NCI-H2029 (cell line): Measurements from ENCODE around the gene C12orf56.
"Not testable (repeated sequence)": the region's sequence is repeated elsewhere in the genome, so short reads cannot be mapped to it uniquely, and the experiment has no call there.

Source experiments
- DNase-seq: peaks from one replicate; lab custom pipeline; 2025; lab: John Stamatoyannopoulos, UW

C12orf56 gene

DNA sequence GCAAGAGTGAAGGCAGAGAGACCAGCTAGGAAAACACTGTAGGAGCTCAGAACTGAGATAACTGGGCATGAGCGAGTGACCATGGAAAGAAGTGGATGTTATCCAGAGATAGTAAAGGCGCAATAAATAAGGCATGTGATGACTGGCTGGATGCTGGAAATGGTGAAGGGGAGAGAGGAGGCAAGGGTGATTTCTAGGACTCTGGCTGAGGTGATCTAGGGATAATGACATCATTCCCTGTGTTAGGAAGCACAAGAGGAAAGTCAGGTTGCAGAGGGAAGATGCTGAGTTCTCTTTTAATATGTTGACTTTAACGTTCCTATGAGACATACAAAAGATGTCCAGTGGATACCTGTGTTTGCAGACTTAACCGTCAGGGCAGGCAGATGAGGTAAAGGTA is 78.7 kb downstream of the C12orf56 start:
- no peak for DNase-seq

DNA sequence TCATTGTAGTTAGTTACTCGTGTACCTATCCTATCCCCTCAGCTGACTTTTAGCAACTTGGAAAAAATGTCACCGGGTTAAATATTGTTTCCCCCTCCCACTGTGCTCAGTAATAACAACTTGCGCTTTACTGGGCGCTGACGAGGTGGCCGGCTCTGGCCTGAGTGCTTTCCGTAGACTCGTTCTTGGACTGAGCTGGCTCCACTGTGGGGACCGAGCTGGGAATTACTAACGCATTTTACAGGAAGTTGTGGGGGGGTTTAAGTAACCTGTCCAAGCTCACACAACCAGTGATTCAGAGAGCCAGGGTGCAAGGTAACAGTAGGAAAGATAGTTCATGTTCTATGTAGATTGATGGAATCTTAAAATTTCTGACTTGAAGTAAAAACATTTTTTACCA is 86.0 kb downstream of the C12orf56 start:
- DNase-seq, result no peak

DNA sequence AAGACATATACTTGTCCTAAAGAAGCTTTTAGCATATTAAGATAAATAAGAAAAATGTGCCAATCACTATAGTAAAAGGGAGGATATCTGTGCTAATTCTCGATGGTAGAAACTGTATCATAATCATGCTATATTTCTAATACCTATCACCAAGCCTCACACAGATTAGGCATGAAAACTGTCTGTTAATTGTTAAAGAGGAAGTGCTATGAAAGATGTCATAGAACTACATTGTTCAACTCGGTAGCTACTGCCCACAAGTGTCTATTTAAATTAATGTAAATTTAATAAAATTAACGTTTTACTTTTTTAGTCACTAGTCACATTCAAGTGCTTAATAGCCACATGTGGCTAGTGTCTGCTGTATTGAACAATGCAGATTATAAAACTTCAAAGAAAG is 90.9 kb downstream of the C12orf56 start:
- DNase-seq, result no peak

DNA sequence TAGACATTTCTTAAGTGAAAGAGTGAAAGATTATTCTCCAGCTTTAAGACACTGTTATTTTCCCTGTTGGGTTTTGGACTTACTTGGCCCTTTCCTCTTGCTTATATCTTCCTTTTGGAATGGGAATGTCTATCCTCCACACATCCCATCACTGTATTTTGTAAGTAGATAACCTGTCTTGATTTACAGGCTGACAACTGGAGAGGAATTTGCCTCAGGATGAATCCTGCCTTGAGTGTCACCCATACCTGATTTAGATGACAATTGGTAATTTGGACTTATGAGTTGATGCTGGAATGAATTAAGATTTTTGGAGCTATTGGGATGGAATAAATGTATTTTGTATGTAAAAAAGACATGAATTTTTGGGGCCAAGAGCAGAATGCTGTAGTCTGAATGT is 94.3 kb downstream of the C12orf56 start:
- no peak for DNase-seq

DNA sequence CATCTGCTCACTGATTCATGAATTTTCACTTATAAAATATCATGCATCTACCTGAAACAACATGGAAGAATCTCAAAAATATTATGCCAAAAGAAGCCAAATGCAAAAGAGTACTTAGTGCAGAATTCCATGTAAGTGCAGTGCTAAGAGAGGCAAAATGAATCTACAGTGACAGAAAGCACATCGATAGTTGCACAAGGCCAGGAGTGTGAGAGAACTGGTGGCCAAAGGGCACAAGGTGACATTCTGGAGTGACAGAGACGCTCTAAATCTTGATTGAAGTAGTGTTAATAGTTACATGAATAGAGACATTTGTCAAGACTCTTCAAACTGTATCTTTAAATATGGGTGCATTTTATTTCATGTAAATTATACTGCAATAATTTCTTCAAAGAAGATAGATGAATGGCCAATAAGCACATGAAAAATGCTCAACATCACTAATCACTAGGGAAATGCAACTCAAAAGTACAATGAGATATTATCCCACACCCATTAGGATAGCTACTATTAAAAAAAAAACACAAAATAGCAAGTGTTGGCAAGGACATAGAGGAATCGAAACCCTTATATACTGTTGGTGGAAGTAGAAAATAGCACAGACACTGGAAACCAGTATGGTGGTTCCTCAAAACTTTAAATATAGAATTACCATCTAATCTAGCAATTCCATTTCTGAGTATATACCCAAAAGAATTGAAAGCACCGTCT is 96.7 kb downstream of the C12orf56 start:
- DNase-seq, result no peak

DNA sequence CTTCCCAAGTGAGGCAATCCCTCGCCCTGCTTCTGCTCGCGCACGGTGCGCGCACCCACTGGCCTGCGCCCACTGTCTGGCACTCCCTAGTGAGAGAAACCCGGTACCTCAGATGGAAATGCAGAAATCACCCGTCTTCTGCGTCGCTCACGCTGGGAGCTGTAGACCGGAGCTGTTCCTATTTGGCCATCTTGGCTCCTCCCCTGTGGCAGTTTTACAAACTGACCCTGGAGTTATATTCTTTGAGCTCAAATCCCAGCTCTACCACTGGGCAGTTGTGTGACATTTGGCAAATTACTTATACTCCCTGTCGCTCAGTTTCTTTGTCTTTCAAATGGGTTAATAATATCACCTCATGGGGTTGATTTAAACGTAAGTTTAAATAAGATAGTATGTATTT is 97.4 kb downstream of the C12orf56 start:
- DNase-seq, result not testable (repeated sequence)

DNA sequence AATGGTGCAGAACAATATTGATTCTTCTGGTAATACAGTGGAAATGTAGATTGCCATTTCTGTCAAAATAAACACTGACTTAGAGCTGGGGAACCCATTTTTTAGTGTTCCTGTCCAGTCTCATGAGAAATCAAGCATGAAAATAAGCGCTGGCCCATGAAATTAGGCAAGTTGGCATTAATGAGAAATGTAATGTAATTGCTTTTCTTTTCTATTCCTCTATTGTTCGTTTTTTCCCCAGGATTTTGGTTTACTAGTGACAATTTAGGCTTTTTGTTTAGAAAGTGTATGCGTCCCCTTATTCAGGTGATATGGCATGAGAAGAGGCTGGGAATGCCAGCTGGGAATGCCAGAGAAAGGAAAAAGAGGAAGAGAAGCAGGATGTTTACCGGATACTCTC is 104.0 kb downstream of the C12orf56 start:
- DNase-seq, result no peak

DNA sequence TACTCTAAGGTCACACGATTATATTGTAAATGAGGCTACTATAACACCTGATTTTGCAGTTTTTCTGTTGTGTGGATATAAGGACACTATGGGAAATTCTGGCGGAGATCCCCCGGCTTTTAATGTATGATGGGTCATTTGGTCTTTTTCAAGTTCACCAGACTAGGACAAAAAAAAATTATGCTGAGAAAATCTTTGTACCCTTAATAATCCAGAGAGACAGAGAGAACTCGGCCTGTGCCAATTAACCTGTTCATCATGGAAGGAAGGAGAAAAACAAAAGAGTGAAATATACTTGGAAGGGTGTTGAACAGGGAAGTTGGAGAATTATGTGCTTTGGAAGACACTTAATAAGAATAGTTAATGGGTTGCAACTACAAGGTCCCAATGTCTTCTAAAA is 106.3 kb downstream of the C12orf56 start:
- DNase-seq, result no peak

DNA sequence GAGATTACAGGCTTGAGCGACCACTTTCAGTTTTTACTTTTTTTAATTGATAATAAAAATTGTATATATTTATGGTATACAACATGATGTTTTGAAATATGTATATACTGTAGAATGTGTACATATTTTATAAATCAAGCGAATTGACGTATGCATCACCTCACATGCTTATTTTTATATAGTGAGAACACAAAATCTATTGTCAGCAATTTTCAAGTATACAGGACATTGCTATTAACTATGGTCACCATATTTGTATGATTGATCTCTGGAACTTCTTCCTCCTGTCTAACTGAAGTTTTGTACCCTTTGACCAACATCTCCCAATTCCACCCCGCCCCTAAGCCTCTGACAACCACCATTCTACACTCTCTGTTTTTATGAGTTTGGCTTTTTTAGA is 112.1 kb downstream of the C12orf56 start:
- no peak for DNase-seq

DNA sequence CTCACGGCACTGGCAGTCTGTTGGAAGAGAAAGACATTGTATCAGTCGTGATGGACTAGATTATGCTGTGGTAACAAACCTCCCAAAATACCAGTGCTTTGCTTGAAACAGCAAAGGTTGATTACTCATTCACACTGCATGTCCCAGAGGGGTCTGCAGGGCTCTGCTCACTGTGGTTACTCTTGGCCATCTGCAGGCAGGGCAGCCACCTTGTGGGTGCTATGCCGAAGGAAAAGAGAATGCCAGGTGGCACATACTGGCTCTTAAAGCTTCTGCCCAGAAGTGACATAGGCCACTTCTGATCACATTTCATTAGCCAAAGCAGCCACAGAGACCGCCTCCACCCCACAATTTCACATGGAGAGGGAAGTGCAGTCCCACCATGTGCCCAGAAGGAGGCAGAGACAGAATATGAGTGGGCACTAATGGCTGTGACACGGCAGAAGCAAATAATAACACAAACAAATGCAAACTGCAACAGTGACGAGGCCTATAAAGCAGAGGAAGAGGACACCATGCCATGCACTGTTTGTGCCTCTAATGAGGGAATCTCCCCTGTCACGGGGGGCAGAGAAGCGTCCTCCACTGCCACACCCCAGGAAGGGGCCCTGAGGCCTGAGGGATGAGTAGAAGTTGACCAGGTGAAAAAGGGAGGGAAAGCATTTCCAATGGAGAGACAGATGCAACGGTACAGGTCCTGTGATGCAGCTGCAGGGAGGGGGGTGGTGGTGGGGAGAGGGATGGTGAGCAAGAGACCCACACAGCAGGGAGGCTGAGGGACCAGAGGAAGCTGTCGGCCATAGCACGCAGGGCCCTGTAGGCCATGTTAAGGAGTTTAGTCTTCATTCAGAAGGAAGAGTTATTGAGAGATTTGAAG is 116.8 kb downstream of the C12orf56 start:
- DNase-seq, result peak; percentile 3

DNA sequence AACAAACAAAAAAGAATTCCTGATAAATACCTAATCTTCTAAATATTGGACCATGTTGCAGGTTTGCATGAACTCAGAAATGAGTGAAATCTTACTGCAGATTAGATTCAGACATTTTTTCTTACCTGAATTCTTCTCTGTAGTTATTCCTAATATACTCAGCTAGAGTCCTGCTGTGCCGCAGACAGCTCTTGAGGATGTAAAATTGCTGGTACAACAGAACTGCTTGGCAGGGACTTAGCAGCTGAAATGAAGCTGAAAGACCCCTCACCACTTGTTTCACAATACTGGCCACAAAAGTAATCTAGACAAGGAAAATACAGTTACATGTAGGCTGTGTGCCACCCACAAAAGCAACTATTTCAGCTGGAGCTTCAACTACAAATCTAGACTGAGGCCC is 120.1 kb downstream of the C12orf56 start:
- DNase-seq, result no peak

DNA sequence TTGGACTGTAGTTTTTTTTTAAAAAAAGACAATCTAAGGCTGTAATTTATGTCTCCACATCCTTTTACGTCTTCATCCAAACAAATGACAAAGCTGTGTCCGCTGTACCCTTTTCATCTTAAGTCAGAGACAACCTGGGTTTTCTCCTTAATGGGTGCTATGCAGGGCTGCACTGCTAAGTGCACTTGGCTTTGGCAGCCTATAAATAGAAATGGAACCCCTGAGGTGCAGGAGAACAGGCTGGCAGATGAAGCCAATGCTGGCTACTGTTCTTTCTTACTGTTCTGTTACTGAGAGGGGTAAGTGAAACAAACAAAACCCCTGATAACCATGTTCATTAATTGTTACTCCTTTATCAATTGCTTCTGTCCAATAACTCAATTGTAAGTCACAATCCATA is 121.4 kb downstream of the C12orf56 start:
- DNase-seq, result peak; percentile 9

DNA sequence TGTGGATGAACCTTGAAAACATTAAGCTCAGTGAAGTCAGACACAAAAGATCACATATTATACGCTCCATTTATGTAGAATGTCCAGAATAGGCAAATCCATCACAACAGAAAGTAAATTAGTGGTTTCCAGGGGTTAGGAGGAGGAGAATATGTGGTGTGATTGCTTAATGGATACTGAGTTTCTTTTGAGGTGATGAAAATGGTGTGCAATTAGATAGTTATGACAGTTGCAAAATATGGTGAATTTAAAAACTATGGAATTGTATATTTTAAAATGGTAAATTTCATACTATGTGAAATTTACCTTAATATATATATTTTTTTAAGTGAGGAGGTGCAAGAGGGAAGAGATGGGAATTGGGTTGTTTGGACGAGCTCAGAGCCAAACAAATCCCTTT is 122.1 kb downstream of the C12orf56 start:
- no peak for DNase-seq

DNA sequence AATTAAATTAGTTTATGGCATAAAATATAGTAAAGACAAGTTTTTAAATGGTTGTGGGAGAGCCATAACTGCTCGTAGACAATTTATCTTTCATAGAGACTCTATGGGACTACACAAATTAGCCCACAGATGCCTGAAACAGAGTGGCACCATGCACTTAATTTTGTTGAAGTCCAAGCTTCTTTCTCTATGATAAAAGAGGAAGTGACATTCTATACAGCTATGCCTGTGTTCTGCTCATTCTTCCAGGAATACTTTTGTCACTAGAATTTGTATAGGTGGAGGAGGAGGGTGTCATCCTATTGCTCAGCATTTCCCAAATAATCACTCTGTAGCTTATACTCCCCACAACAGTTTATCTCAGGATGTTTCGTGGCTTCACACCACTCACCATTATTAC is 124.7 kb downstream of the C12orf56 start:
- DNase-seq, result no peak

DNA sequence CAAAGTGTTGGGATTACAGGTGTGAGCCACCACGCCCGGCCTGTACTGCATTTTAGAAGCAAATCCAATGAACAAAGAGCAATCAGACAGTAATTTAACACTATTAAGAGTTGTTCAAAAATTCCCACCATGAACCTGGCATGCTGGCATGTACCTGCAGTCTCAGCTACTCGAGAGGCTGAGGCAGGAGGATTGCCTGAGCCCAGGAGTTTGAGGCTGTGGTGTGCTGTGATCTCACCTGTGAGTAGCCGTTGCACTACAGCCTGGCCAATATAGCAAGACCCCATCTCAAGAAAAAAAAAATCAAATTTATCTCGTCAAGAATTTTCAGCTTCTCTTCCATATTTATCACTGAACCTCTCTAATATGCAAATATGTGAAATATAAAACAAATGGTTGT is 128.7 kb downstream of the C12orf56 start:
- DNase-seq, result no peak

DNA sequence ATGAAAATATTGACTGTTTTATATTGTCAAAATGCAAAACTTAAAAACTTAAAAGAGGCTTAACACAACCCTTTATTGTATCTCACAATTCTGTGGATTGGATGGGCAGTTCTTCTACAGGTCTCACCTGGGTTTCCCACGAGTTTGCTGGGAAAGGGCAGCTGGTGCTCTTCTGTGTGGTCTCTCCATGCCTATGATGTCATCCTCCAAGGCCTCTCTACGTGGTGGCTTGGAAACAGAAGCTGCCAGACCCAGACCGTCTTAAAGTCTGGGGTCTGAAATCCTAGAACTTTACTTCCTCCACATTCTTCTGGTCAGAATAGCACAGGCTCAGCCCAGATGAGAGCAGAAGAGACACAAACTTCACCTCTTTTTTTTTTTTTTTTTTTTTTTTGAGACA is 132.0 kb downstream of the C12orf56 start:
- no peak for DNase-seq

DNA sequence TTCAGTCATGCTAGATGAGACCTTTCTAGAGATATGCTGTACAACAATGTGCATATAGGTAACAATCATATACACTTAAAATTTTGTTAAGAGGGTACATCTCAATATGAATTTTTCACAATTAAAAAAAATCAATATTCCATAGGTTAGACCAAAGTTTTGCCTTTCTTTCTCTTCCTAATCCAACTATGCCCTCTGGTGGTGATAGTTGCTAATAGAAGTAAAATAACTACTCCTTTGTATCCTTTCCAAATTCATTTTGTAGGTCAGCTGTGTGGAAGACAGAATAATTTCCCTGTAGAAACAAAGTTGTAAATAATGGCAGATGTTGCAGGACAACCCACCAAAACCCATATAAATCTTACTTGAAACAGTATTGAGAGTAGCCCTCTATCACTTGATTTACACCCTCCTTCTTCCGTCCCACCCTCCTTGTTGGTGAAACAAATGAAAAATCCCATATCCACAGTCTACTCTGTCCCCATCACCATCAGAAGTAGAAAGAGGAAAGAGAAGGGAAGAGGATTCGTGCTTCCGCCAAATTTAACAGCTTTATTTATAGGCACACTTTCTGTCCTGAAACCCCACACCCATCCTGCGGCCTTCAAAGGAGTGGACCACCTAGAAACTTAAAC is 134.3 kb downstream of the C12orf56 start:
- DNase-seq, result peak; percentile 62

DNA sequence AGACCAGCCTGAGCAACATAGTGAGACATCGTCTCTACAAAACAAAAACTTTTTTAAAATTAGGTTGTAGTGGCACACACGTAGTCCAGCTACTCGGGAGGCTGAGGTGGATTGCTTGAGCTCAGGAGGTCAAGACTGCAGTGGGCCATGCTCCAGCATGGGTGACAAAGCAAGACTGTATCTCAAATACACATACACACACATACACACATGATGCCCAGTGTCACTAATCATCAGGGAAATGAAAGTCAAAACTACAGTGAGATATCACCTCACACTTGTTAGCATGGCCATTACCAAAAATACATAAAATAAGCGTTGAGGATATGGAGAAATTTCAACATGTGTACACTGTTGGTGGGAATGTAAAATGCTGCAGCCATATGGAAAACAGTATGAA is 135.3 kb downstream of the C12orf56 start:
- DNase-seq, result no peak

DNA sequence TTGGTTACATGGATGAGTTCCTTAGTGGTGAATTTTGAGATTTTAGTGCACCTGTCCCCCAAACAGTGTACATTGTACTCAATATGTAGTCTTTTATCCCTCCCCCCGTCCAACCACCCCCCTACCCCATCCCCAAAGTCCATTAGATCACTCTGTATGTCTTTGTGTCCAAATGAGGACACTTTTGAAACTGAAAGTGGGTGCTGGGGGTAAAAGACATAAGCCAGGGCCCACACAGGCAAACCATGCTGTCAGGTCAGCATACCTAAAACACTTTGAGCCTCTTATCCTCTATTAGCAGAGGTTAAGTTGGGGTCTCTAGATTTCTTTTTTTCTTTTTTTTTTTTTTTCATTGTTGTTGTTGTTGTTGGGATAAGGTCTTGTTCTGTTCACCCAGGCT is 137.2 kb downstream of the C12orf56 start:
- DNase-seq, result no peak

DNA sequence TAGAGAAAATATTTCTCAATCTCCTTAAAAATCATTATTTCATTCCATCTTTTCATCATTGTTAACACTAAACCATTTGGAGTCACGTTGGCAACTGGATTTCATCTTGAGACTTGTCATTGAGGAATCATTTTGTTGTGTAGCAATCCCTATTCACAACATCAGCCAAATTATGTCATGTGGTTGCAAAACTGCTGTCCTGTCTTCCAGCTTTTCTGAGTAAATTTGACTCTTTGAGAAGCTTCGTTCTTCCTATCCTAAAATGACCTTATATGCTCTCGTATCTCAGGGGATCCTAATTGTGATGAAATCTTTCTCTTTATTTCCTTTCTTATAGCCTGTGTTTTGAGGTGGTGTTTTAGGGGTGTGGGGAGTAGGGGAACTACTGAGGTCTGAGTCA is 137.9 kb downstream of the C12orf56 start:
- no peak for DNase-seq

DNA sequence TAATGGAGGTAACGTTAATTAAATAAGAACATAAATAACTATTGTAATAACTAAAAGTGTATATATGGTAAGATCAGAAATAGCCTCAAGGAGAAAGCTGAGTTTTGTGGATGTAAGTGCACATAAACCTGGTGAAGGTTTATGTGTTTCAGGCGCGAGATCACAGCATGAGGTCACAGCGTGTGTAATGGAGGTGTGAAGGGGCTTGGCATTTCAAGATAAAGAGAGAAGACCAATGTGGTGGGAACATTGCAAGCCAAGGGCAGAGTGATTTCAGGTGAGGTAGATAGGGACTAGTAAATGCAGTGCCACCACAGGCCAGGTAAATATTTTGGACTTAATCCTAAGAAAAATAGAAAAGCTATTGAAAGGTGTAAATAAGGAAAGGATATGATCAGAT is 146.7 kb downstream of the C12orf56 start:
- no peak for DNase-seq

DNA sequence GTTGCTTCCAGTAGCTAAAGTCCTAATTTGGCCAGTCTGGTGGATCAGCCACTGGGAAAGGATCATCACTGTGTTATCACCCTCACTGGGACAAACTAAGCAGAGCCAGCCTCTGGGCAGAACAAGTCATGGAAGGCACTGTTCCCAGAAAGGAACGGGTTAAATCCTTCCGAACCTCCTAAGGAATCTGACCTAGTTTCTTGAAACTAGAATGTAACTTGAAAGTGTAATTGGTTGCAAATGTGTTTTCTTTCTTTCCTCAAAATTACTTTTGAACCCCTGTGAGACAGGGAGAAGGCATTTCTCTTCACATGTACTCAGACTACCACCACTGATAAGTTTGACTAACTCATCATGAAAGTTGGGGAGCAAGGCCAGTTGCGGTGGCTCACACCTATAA is 149.8 kb downstream of the C12orf56 start:
- DNase-seq, result no peak

DNA sequence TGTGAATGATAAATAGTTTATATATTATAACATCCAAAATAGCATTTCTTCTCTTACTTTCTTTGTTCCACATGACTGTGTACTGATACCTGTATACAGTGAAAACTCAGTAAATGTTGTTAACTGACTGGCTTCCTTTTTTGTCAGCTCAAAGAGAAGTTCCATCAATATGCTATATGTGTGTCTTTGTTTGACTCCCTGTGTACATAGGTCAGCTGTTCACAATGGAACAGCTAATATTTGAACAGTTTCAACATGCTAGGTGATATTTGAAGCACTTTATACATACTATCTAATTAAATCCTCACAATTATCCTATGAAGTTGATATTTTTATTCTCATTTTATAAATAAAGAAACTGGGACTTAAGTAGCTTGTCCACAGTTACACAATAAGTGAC is 153.2 kb downstream of the C12orf56 start:
- DNase-seq, result peak; percentile 33
